Smooth muscle cell (in vitro differentiated cells): ENCODE measurements around the gene ASB18. TPM values are rescaled to one million over a fixed set of nuclear protein-coding genes. Genes with fewer than 3 reads are reported as not detected.

ENCODE experiments used
- DNase-seq: peaks from one replicate; lab custom pipeline; 2025; ENCODE audit not compliant: unreplicated experiment; lab: John Stamatoyannopoulos, UW
- H2AFZ ChIP-seq: fragments of 200-600 bp; sonication (generic); 2 replicates; pipeline ENCODE4 v1.6.0; 2016; ENCODE audit warnings: antibody characterized with exemption, low read depth, mild to moderate bottlenecking
- H3F3A ChIP-seq: fragments of 200-600 bp; sonication (generic); 2 replicates; pipeline ENCODE4 v1.6.0; 2017; ENCODE audit warnings: antibody characterized with exemption, low read depth
- H3K27ac ChIP-seq: fragments of 200-600 bp; sonication (generic); 2 replicates; pipeline ENCODE4 v1.5.1; 2016; ENCODE audit warnings: low read depth, mild to moderate bottlenecking
- H3K27me3 ChIP-seq: fragments of 200-600 bp; sonication (generic); 2 replicates; pipeline ENCODE4 v1.6.1; 2016; ENCODE audit warnings: low read depth, mild to moderate bottlenecking
- H3K36me3 ChIP-seq: fragments of 200-600 bp; sonication (generic); 2 replicates; pipeline ENCODE4 v1.5.1; 2016; ENCODE audit warnings: low read depth
- H3K4me1 ChIP-seq: fragments of 200-600 bp; sonication (generic); 2 replicates; pipeline ENCODE4 v1.5.1; 2016; ENCODE audit warnings: low read depth
- H3K4me2 ChIP-seq: fragments of 200-600 bp; sonication (generic); 2 replicates; pipeline ENCODE4 v1.6.0; 2016; ENCODE audit warnings: mild to moderate bottlenecking
- H3K4me3 ChIP-seq: fragments of 200-600 bp; sonication (generic); 2 replicates; pipeline ENCODE4 v1.5.1; 2016; ENCODE audit warnings: mild to moderate bottlenecking
- H3K79me2 ChIP-seq: fragments of 200-600 bp; sonication (generic); 2 replicates; pipeline ENCODE4 v1.6.0; 2016; ENCODE audit warnings: low read depth, mild to moderate bottlenecking
- H3K9ac ChIP-seq: fragments of 200-600 bp; sonication (generic); 2 replicates; pipeline ENCODE4 v1.6.0; 2016; ENCODE audit warnings: low read depth
- H3K9me3 ChIP-seq: fragments of 200-600 bp; sonication (generic); replicated peaks from 2 replicates; pipeline ENCODE4 v1.5.1; 2016; ENCODE audit warnings: low read depth
- H4K20me1 ChIP-seq: fragments of 200-600 bp; sonication (generic); 2 replicates; pipeline ENCODE4 v1.6.0; 2016; ENCODE audit warnings: low read depth
- CTCF ChIP-seq: fragments of 200-600 bp; sonication (generic); IDR thresholded peaks from 2 replicates; pipeline ENCODE4 v1.5.1; 2017; ENCODE audit warnings: borderline replicate concordance, mild to moderate bottlenecking, antibody characterized with exemption; ENCODE audit not compliant: insufficient read depth, poor library complexity, severe bottlenecking
- WGBS: methylation state at CpG from one replicate; pipeline ENCODE4 v1.1.7; 2016; ENCODE audit warnings: low lambda C conversion rate; 5-methylcytosine and 5-hydroxymethylcytosine counted together
- polyA plus RNA-seq: library from polyadenylated mRNA; unstranded; fragments of >200 nt; fragmentation: Nextera tagmentation; extraction: Ambion mirVana; gene quantifications from 2 replicates; pipeline ENCODE4 v1.2.1, GENCODE V29; 2016
- total RNA-seq: library from RNA; depleted of rRNA; stranded (reverse); fragments of >200 nt; gene quantifications from 2 replicates; pipeline ENCODE4 v1.2.3, GENCODE V29; 2014

The ASB18 gene
- total and polyA plus RNA-seq, 2 experiments from 2014 or later, result 0.05 TPM; not detected in 1

- H3K4me2 ChIP-seq, result no peak overlapping the region
- no peak overlapping the region for H3K9ac ChIP-seq
- no peaks in the 10 kb centered on the region for H4K20me1 ChIP-seq
- no peak for TF ChIP-seq CTCF
- H3F3A ChIP-seq, result peaks cover 20% of the 10 kb centered on the region
- no peaks in the 10 kb centered on the region for H3K36me3 ChIP-seq
- no peaks in the 10 kb centered on the region for H3K79me2 ChIP-seq
- H3K4me3 ChIP-seq, result no peak overlapping the region
- no peak for DNase-seq
- 7% methylated on average over 23 of the region's 23 CpGs for WGBS
- peaks cover 40% of the 10 kb centered on the region for H3K4me1 ChIP-seq
- no peaks in the 10 kb centered on the region for H3K9me3 ChIP-seq
- no peak overlapping the region for H3K27ac ChIP-seq
- no peak overlapping the region for H2AFZ ChIP-seq
- H3K27me3 ChIP-seq, result peaks cover 62% of the 10 kb centered on the region
Observed at GRCh38 chr2:236173729-236174607, 90.2 kb downstream of the ASB18 start.

- H3K4me3 ChIP-seq, result no peak overlapping the region
- H3K4me1 ChIP-seq, result peaks cover 39% of the 10 kb centered on the region
- no peak overlapping the region for H3K27ac ChIP-seq
- no peak for DNase-seq
- H3K79me2 ChIP-seq, result no peaks in the 10 kb centered on the region
- TF ChIP-seq CTCF, result no peak
- H3F3A ChIP-seq, result peaks cover 12% of the 10 kb centered on the region
- no peak overlapping the region for H3K4me2 ChIP-seq
- no peak overlapping the region for H2AFZ ChIP-seq
- no peaks in the 10 kb centered on the region for H3K9me3 ChIP-seq
- no peaks in the 10 kb centered on the region for H3K36me3 ChIP-seq
- peaks cover 70% of the 10 kb centered on the region for H3K27me3 ChIP-seq
- WGBS, result 3% methylated on average over 47 of the region's 62 CpGs
- H3K9ac ChIP-seq, result no peak overlapping the region
- H4K20me1 ChIP-seq, result no peaks in the 10 kb centered on the region
Observed at GRCh38 chr2:236173036-236173728, 91.0 kb downstream of the ASB18 start.

GRCh38 chr2:236172255-236173035, 91.8 kb downstream of the ASB18 start:
- Histone ChIP-seq H3K27me3 (peaks cover 77% of the 10 kb centered on the region), H3K4me3 (no peak overlapping the region), H2AFZ (no peak overlapping the region), H3K4me1 (peaks cover 39% of the 10 kb centered on the region), H3K27ac (no peak overlapping the region), H3F3A (peaks cover 12% of the 10 kb centered on the region), H3K9ac (no peak overlapping the region), H3K36me3 (no peaks in the 10 kb centered on the region), H3K4me2 (peak overlapping the region; percentile 29), H3K9me3 (no peaks in the 10 kb centered on the region), H3K79me2 (no peaks in the 10 kb centered on the region), H4K20me1 (no peaks in the 10 kb centered on the region)
- no peak for TF ChIP-seq CTCF
- WGBS, result 3% methylated on average over 44 of the region's 46 CpGs
- DNase-seq, result no peak
